Endothelial cell of hepatic sinusoid (primary cell): Measurements from ENCODE around the gene ZW10.
"Not testable (repeated sequence)": the region's sequence is repeated elsewhere in the genome, so short reads cannot be mapped to it uniquely, and the experiment has no call there.

Experiments
- in situ Hi-C: cut with HindIII; loops from 2 replicates; pipeline ENCODE4 v1.10.0; 2017; ENCODE audit warnings: low sequenced_read_pairs

The ZW10 gene

GRCh38 chr11:113705871-113706655 lies 67.4 kb downstream of the ZW10 start, which contains the start of gene TMPRSS5:
Gene TMPRSS5 (minus strand): TSS chr11:113706308. CDS start chr11:113706224, 84 bp downstream.
- in situ Hi-C loops, result loop anchor here (5.0 kb wide), 1 partner anchor 106 kb away; no protein-coding TSS in a partner anchor

DNA sequence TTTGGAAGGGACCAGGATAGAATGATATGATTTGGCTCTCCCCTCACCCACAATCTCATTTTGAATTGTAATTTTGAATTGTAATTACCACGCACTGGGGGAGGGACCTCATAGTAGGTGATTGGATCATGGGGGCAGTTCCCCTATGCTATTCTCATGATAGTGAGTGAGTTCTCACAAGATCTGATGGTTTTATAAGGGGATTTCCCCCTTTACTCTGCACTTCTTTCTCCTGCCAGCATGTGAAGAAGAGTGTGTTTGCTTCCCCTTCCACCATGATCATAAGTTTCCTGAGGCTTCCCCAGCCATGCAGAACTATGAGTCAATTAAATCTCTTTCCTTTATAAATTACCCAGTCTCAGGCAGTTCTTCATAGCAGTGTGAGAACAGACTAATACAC lies 69.9 kb downstream of the ZW10 start:
- in situ Hi-C loops, result not testable (repeated sequence)

DNA sequence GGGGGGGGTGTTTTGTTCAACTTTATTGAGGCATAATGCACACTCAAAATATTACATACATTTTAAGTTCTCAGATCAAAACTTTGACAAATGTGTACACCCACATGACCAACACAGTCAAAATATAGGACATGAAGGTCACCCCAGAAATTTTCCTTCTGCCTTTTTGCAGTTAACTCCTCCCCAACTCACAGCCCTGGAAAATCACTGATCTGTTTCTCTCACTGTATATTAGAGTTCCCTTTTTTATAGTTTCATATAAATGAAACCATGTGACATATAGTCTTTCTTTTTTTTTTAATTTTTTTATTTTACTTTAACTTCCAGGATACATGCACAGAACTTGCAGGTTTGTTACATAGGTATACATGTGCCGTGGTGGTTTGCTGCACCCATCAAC lies 72.0 kb downstream of the ZW10 start:
- in situ Hi-C loops, result no loop called here

- in situ Hi-C loops, result no loop called here
Measured at GRCh38 chr11:113698515-113698914, 75.0 kb downstream of the ZW10 start.

- in situ Hi-C loops, result no loop called here
Measured at GRCh38 chr11:113697756-113698407, 75.6 kb downstream of the ZW10 start.

DNA sequence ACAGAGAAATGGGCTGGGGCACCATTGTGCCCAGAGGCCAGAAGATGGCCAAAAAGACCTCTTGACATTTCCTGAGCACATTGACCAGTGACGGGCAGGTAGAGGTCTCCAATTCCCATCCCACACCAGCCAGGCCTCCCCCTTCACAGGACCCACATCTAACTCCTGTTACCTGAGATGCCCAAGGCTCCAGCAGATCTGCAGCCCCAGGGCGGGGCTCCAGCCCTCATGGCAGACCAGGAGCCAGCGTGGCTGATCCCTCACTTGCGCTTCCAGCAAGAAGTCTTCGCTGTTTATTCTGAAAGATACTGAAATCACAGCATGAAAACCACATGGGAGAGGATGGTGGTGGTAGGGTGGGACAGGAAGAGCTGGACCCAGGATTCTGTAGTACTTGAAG lies 76.4 kb downstream of the ZW10 start:
- in situ Hi-C loops, result no loop called here

- in situ Hi-C loops, result no loop called here
Measured at GRCh38 chr11:113695207-113695606, 78.3 kb downstream of the ZW10 start.

DNA sequence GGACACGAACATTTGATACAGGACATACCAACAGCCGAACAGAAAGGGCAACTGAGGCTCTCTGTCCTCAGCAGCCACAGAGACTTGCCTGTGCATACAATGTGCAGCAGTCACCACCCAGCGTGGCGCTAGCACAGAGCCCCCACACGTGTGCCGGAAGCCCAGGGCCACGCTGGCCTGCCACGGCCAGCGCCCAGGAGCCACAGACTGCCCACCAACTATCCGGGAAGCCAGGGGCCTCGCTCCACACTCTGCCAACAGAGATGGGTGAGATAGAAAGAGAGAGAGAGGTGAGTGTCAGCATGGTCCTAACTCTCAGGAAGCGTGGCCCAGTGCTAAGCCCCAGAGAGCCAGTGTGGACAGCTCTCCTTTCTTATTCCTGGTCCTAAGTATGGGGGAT lies 79.1 kb downstream of the ZW10 start:
- in situ Hi-C loops, result no loop called here

DNA sequence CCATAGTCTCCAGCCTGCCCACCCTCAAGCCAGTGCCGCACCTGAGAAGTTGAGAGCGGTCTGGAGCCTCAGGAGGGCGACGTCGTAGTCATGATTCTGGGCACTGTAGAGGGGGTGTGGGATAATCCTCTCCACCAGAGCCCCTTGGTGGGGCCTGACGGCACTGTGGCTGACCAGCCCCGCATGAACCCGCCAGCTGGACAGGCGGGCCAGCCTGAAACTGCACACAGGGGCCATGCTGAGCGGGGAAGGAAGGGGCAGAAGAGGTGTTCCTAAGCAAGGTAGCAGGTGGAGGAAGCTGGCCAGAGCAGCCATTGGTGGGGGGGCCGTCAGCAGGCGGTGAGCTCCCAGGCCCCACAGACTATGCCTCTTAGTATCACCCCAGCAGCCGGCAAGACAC lies 80.5 kb downstream of the ZW10 start:
- in situ Hi-C loops, result no loop called here

DNA sequence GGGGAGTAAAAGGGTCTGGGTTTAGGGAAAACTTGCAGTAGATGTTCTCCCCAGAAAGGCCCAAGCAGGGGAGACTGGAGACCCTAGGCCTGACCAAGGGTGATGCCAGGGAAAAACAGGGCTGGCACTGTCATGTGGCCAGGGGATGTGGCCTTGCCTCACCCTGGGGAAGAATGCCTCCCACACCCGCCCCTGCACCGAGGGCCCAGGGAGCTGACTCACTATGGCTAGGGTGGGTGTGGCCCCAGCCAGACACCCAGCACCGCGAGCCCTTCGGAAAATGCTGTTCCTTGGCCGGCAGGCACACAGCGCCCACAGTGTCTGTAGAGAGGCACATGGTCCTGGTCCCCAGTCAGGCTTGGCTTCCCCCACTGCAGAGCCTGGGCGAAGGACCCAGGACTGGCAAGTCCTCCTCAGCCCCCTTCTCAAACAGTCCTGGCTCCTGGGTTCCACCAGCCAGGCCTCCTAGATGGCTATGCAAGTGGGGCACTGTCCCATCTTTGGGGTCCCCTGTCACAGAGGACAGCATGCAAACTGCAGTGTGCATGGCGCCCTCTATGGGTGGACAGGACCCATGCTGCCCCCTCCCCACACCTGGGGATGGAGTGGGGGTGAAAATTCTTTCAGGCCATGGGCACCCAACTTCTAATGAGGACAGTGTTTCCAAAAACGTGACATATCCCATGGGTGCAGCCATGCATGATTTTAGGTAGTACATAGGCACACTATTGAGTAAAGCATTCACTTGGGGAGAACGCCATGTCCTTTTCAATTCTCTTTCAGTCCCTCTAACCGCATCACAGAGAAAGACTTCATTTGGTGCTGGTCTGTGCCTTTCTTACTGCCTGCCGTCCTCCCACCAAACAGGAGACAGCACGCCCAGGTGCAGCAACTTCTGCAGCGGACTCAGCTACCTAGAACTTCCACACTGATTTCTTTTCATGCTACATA lies 82.6 kb downstream of the ZW10 start:
- in situ Hi-C loops, result no loop called here

- in situ Hi-C loops, result no loop called here
Measured at GRCh38 chr11:113689768-113690618, 83.5 kb downstream of the ZW10 start.

GRCh38 chr11:113685654-113686359 lies 87.7 kb downstream of the ZW10 start:
- in situ Hi-C loops, result no loop called here

GRCh38 chr11:113684496-113684895 lies 89.0 kb downstream of the ZW10 start:
- in situ Hi-C loops, result no loop called here

DNA sequence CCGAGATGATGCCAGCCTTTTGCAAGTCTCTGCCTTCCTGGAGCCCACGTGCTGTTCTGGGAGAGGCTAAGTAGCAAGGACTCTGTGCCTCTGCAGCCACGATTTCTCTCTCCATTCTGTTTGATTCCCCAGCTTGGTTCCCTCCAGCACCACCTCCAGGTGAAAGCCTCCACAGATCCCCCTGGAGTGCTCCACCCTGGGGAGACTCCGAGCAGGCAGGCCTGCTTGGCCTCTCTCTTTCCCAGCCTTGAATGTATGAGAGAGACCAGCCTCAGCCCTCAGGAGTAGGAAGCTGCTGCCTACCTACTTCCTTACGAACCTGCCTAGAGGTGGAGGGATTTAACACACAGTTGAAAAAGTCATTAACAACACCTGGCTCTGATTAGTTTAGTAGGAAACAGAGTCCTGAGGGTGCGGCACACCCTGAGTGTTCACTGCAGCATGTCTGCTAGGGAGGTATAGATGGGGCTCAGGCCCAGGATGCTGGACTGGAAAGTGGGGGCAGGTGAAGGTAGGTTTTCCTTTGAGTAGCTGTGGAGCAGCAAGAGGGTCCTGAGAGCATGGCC lies 89.9 kb downstream of the ZW10 start:
- in situ Hi-C loops, result no loop called here
